Ovary (tissue), 3 donors: ENCODE measurements around the gene ZNF423.

Experiments
- POLR2A ChIP-seq: fragments of 450-650 bp; IDR thresholded peaks from one replicate; pipeline ENCODE4 v1.6.1; 2017; ENCODE audit warnings: antibody characterized with exemption, mild to moderate bottlenecking, moderate library complexity
- TF ChIP-seq, protein P1 (sequence below), 3 donors: fragments of 450-650 bp in 2 of 3; fragments of 200-600 bp in 1 of 3; IDR thresholded peaks; one replicate each; pipeline versions ENCODE4 v1.5.1 to v1.8.0; 2016 to 2022; ENCODE audit warnings: antibody characterized with exemption in 3 of 3, mild to moderate bottlenecking in 1 of 3
- donor health status: DM: no; HTN: no; CAD: no.

DNA sequence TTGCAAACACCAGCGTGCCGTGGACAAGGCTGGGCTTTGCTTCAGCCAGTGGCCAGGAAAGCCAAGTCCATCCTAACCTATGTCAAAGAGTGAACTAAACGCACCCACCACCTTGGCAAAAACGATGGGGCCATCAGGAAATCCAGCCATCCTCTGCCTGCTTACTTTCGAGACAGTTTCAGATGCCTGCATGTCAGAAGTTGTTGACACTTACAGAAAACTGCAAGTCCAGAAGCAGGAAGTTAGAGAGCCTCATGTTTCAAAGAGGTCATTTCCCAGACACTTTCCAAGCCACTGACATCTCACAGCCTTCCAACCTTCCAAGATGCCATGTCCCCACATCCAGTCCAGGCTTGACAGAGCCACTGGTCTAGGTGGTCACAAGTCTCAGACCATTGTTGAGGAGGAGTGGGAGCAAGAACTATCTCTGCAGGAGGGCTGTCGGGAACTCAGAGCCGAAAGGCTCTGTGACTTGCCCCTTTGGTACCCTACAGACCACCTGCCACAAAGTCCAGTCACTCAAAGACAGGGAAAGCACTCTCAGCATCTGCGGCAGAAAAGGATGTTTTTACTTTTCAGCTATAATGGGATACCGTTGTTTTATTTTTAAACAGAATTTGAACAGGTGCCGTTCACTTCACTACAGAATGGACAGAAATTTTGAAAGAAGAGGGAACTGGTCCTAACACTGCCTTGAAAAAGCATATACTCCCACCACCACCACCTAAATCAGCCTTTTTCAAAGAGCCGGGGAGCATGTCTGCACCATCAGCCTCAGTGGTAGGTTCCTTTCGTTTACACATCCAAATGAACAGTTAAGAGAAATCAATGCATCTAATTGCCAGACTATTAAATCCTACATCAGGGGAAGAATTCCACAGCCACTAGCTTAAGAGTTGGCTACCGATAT, 5.1 kb downstream of the ZNF423 start:
- TF ChIP-seq, protein P1, sequence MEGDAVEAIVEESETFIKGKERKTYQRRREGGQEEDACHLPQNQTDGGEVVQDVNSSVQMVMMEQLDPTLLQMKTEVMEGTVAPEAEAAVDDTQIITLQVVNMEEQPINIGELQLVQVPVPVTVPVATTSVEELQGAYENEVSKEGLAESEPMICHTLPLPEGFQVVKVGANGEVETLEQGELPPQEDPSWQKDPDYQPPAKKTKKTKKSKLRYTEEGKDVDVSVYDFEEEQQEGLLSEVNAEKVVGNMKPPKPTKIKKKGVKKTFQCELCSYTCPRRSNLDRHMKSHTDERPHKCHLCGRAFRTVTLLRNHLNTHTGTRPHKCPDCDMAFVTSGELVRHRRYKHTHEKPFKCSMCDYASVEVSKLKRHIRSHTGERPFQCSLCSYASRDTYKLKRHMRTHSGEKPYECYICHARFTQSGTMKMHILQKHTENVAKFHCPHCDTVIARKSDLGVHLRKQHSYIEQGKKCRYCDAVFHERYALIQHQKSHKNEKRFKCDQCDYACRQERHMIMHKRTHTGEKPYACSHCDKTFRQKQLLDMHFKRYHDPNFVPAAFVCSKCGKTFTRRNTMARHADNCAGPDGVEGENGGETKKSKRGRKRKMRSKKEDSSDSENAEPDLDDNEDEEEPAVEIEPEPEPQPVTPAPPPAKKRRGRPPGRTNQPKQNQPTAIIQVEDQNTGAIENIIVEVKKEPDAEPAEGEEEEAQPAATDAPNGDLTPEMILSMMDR (IDR thresholded peaks at IDR 0.05), result no peak
- TF ChIP-seq POLR2A, result no peak
